GM08714 (cell line): Measurements from ENCODE around the gene MICAL3.
"Not testable (repeated sequence)": the region's sequence is repeated elsewhere in the genome, so short reads cannot be mapped to it uniquely, and the experiment has no call there.

Source experiments
- H3K4me3 ChIP-seq: fragments of 200-500 bp; sonication (Bioruptor generic); 2 replicates; pipeline ENCODE4 v1.5.1; 2014; ENCODE audit warnings: mild to moderate bottlenecking, low read length, inconsistent platforms
- ZNF274 ChIP-seq: IDR thresholded peaks from 2 replicates; pipeline ENCODE4 v1.6.1; 2012; ENCODE audit warnings: mild to moderate bottlenecking, low read depth, low read length

The MICAL3 gene

GRCh38 chr22:18032455-18033101 is 8.2 kb upstream of the MICAL3 start:
- no peak overlapping the region for H3K4me3 ChIP-seq
- TF ChIP-seq ZNF274 = no peak

DNA sequence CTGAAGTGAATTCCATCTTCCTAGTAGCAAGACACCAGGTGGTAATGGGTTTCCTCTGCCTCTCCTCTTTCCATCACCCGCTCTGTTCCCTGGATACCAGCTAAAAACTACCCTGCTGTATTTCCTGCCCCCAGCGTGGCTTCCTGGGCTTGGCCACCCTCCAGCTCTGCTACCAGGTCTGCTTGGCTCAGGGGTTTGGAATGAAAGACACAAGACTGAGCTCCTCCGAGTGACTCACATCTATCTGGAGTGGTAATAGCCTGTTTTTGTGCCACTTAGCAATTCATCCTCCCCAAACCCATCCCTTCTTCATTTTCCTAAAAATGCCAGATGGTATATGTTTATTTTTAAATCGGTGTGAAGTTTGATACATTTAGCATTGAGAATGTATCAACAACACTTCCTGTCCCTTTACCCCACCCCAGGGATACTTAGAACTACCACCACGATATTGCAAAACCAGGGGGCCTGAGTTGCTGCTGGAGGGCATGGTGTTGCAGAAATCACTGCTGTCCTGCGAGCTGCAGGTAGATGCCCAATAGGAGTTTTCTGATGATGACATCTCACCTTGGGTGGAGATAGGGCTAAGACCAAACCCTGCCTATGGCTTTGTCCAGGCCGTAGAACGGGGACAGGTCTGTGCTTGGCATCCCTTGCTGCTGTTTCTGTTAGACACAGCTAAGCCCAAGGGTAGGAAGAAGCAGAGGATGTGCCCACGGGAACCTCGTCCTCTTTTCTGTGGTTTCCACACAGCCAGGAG is 7.5 kb upstream of the MICAL3 start:
- TF ChIP-seq ZNF274 = no peak
- no peak overlapping the region for H3K4me3 ChIP-seq

DNA sequence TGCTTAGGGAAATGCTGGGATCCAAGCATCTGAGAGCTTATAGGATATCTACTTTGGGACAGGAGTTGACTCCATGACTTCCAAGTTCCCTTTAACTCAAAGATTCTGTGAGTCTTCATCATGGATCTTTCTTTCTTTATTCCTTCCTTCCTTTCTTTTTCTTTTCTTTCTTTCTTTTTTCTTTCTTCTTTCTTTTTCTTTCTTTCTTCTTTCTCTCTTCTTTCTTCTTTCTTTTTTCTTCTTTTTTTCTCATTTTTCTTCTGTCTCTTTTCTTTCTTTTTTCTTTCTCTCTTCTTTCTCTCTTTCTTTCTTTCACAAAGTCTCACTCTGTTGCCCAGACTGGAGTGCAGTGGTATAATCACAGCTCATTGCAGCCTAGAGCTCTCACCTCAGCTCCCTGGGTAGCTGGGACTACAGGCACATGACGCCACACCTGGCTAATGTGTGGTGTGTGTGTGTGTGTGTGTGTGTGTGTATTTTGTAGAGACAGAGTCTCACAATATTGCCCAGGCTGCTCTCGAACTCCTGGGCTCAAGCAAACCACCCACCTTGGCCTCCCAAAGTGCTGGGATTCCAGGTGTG is 5.4 kb upstream of the MICAL3 start:
- TF ChIP-seq ZNF274 = no peak
- H3K4me3 ChIP-seq = no peak overlapping the region

DNA sequence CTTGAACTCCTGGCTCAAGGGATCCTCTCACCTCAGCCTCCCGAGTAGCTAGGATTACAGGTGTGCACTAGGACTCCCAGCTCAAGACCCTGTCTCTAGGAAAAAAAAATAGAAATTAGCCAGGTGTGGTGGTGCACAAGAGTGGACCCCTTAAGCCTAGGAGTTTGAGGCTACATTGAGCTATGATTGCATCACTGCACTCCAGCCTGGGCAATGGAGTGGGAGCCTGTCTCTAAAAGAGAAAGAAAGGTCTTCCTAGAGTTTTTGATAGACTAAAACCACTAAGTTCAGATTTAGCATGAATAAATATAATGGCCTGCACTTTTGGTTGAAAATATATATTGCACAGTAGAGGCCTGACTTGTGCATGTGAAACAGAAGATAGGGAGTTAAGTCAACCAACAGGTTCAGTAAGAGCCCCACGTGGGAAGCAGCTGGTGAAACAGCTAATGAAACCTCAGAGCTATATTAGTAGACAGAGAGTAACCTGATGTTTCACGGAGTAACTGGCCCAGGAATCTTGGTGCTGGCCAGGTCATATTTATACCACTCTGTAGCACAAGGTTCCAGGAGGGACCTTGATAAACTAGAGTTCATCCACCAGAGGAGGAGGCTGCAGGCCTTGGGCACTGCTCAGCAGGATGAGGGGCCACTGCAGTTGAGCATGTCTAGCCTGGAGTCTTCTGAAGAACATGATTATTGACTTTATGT is 4.6 kb upstream of the MICAL3 start:
- TF ChIP-seq ZNF274 = no peak
- H3K4me3 ChIP-seq = no peak overlapping the region

DNA sequence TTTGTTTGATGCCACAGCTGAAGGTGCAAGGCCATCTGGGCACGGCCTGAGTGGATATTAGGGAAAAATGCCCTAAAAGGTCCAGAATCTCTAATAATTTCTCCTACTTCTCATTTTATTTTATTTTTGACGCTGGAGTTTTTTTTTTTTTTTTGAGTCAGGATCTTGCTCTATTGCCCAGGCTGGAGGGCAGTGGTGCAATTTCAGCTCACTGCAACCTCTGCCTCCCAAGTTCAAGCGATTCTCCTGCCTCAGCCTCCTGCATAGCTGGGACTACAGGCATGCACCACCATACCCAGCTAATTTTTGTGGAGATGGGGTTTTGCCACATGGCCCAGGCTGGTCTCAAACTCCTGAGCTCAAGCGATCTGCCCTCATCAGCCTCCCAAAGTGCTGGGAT is 1.5 kb upstream of the MICAL3 start:
- H3K4me3 ChIP-seq = not testable (repeated sequence)

DNA sequence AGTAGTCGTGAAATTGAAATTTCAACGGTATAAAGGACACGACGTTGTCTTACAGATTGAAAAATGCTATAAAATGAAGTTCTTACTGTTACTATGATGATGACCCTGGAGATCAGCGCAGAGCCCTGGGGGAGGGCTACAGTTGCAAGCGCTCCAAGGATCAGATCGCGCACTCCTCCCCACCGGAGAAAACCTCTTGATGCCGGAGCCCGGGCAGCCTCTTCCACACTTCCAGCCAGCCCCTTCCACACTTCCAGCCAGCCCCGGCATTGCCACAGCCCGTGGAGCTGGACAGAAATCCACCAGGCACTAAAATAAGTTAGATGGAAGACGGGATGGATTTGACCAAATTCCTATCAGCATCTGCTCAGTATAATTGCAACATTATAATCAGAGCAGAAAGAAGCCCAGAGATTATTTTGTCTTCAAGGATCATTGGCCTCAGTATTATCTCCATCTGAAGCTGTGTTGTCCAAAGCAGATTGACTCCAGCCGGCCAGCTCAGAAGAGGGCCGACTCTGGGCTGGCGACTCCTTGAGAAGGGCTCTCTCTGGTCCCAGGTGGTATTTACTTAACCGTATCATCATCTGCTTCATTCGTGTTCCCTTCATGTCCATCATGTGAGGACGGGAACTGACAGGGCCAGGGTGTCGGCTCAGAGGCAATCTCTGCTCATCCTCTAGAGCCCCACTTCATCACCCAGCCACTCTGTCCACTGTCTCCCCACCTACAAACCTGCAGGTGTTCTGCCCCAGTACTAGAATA is 777 bp upstream of the MICAL3 start:
- H3K4me3 ChIP-seq = no peak overlapping the region
- TF ChIP-seq ZNF274 = no peak

DNA sequence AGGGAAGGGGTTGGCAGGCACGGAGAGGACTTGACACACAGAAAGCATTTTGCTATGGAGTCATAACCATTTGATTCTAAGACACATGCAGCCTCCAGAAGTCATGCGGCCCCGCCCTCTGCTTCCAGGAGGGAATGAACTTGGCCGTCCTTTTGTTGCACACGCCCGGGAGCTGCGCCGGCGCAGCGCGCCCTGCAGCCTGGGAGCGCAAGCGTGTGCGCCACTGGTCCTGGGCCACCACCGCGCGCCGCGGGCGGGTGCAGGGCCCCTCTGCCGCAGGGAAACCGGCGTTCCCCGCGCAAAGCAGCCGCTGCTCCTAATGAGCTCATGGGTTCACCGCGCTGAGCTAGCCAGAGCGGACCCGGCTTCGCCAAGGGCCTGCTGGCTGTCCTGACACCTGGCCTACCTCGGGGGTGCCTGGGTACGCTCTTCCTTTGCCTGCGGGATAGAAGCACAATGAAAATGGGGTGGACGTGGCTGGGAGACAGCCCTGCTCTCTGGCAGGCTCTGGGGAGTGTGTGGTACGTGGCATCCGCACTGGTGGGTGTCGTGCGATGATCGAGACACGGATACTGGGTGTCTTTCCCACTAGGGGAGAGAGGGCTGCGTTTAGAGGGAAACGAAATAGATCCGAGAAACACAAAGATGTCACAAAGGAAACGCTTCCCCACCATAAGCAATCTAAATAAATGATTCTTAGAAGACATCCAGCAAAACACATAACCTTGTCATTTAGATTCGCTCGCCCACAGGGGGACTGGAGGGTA is 669 bp downstream of the MICAL3 start:
- peak overlapping the region; percentile 50 for H3K4me3 ChIP-seq
- no peak for TF ChIP-seq ZNF274

GRCh38 chr22:18022876-18023275 is 1.5 kb downstream of the MICAL3 start:
- no peak overlapping the region for H3K4me3 ChIP-seq
- no peak for TF ChIP-seq ZNF274

GRCh38 chr22:18021431-18021830 is 2.9 kb downstream of the MICAL3 start:
- no peak for TF ChIP-seq ZNF274
- H3K4me3 ChIP-seq = no peak overlapping the region

- H3K4me3 ChIP-seq = not testable (repeated sequence)
Measured at GRCh38 chr22:18020743-18021142, 3.6 kb downstream of the MICAL3 start.

DNA sequence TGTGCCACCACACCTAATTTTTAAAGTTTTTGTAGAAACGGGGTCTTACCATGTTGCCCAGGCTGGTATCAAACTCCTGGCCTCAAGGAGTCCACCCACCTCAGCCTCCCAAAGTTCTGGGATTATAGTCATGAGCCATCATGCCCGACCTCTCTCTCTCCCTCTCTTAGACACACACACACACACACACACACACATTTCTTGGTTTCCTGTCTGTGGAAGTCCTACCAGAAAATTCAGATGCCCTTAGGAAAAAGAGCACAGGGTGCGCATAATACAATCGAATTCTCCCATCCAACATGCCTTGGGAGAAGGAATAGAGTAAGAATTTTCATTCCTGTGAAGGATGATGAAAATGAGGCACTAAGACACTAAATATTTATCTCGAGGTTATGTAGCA is 10.4 kb downstream of the MICAL3 start:
- TF ChIP-seq ZNF274 = no peak
- no peak overlapping the region for H3K4me3 ChIP-seq

DNA sequence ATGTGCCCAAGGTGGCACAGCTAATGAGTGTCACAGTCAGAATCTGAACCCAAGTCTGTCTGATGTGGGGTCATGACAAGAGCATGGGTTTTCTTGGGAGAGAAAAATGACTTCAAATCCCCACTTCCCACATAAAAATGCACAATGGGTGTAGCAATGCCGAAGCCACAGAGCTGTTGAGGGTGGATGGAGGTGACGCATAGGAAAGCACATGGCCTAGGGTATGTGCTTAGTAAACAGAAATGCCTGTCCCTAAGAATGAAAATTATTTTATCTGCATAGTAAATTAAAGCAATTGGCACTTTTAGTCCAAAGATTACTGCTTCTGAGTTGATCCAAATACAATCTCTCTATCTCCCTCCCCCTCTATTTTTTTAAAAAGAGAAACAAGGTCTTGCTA is 10.9 kb downstream of the MICAL3 start:
- H3K4me3 ChIP-seq = no peak overlapping the region

GRCh38 chr22:18012531-18012930 is 11.8 kb downstream of the MICAL3 start:
- H3K4me3 ChIP-seq = no peak overlapping the region
- TF ChIP-seq ZNF274 = no peak

More for the DNA sequence above, 10.9 kb downstream of the MICAL3 start:
- TF ChIP-seq ZNF274 = no peak
